A673 (cell line): ENCODE results near the gene DCP1A. TPM values are rescaled to one million over a fixed set of nuclear protein-coding genes. Genes with fewer than 3 reads are reported as not detected.

Source experiments
- BruUV-seq: library from RNA; stranded (reverse); fragments of 400-500 nt; replicated peaks from 2 replicates; lab custom pipeline; 2021; lab: Mats Ljungman, UMichigan
- CTCF ChIA-PET: fragments of 300-600 bp; sonication (Branson Sonifier 250); formaldehyde crosslinking; loops from one replicate; lab custom pipeline; 2022; ENCODE audit warnings: antibody characterized with exemption; lab: Charles Lee
- POLR2A ChIA-PET: fragments of 300-600 bp; sonication (Branson Sonifier 250); formaldehyde crosslinking; loops from one replicate; lab custom pipeline; 2022; ENCODE audit warnings: antibody characterized with exemption; ENCODE audit not compliant: low non-redundant PET; lab: Charles Lee
- DNase-seq: peaks from one replicate; pipeline ENCODE4 v3.0.0-alpha.2; 2015; ENCODE audit warnings: low spot score
- H3K27ac ChIP-seq: fragments of 200-600 bp; sonication (generic); 2 replicates; pipeline ENCODE4 v1.5.1; 2016; ENCODE audit warnings: mixed run types, low read depth, mild to moderate bottlenecking, mixed read lengths, antibody characterized with exemption, low read length; ENCODE audit not compliant: poor library complexity, severe bottlenecking
- H3K27me3 ChIP-seq: fragments of 200-600 bp; sonication (generic); replicated peaks from 2 replicates; pipeline ENCODE4 v1.6.1; 2017; ENCODE audit warnings: mixed run types, low read depth, mild to moderate bottlenecking, mixed read lengths, antibody characterized with exemption, low read length; ENCODE audit not compliant: insufficient read depth, poor library complexity
- H3K36me3 ChIP-seq: fragments of 200-600 bp; sonication (generic); 2 replicates; pipeline ENCODE4 v1.6.1; 2016; ENCODE audit warnings: mixed run types, mild to moderate bottlenecking, mixed read lengths, antibody characterized with exemption, low read length; ENCODE audit not compliant: insufficient read depth, poor library complexity, severe bottlenecking
- H3K4me1 ChIP-seq: fragments of 200-600 bp; sonication (generic); 2 replicates; pipeline ENCODE4 v1.6.1; 2017; ENCODE audit warnings: mixed run types, mild to moderate bottlenecking, mixed read lengths, antibody characterized with exemption, low read length; ENCODE audit not compliant: insufficient read depth, poor library complexity, severe bottlenecking
- H3K4me3 ChIP-seq: fragments of 200-600 bp; sonication (generic); 2 replicates; pipeline ENCODE4 v1.5.1; 2016; ENCODE audit warnings: low read depth, mixed run types, mild to moderate bottlenecking, mixed read lengths, low read length; ENCODE audit not compliant: poor library complexity, severe bottlenecking
- H3K9me3 ChIP-seq: fragments of 200-600 bp; sonication (generic); 2 replicates; pipeline ENCODE4 v1.6.1; 2016; ENCODE audit warnings: mixed run types, low read depth, mild to moderate bottlenecking, mixed read lengths, antibody characterized with exemption, low read length; ENCODE audit not compliant: poor library complexity, severe bottlenecking
- EZH2 ChIP-seq: fragments of 200-600 bp; sonication (generic); IDR thresholded peaks from 2 replicates; pipeline ENCODE4 v1.6.1; 2017; ENCODE audit warnings: borderline replicate concordance, low read depth, mild to moderate bottlenecking, mixed read lengths, antibody characterized with exemption, low read length; ENCODE audit not compliant: poor library complexity, severe bottlenecking
- intact Hi-C: fragments of 100-400 bp; cut with micrococcal nuclease; formaldehyde crosslinking; loops from one replicate; pipeline ENCODE4 v1.10.0; 2022; ENCODE audit not compliant: unreplicated experiment
- total RNA-seq: library from RNA; stranded (reverse); gene quantifications from 2 replicates; pipeline ENCODE4 v1.2.3, GENCODE V29; 2021
- TF ChIP-seq, protein P1 (sequence below): fragments of 300-800, 200-600 bp; sonication (generic); conservative IDR thresholded peaks from 2 replicates; pipeline ENCODE4 v1.5.1; 2017; ENCODE audit warnings: low read depth, mild to moderate bottlenecking, antibody characterized with exemption, low read length, moderate library complexity, mixed read lengths

Gene DCP1A
- total RNA-seq, 1 experiment from 2014 or later = 13.1 TPM

DNA sequence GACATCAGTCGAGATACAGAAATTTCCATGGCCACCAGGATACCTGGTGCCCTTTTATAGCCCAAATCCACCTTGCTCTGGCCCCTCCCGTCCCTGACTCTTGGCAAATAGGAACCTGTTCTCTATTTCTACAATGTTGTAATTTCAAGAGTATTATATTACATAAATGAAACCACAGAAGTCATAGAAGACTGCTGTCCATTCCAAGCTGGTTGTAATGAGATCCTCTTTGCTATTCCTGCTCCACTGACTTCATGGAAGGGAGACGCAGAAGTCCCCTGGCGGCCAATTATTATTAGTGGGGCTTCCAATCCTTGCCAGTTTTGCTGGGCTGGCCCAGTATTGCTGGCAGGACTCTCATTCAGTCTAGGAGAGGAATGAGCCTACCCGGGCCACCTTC lies 26.6 kb downstream of the DCP1A start:
- POLR2A ChIA-PET = no interaction called here
- BruUV-seq = no TSS peak
- no peaks in the 10 kb centered on the region for H3K36me3 ChIP-seq
- H3K27me3 ChIP-seq = no peaks in the 10 kb centered on the region
- intact Hi-C loops = no loop called here
- no peak overlapping the region for H3K4me3 ChIP-seq
- no peaks in the 10 kb centered on the region for H3K4me1 ChIP-seq
- TF ChIP-seq EZH2 = no peak
- TF ChIP-seq, protein P1, sequence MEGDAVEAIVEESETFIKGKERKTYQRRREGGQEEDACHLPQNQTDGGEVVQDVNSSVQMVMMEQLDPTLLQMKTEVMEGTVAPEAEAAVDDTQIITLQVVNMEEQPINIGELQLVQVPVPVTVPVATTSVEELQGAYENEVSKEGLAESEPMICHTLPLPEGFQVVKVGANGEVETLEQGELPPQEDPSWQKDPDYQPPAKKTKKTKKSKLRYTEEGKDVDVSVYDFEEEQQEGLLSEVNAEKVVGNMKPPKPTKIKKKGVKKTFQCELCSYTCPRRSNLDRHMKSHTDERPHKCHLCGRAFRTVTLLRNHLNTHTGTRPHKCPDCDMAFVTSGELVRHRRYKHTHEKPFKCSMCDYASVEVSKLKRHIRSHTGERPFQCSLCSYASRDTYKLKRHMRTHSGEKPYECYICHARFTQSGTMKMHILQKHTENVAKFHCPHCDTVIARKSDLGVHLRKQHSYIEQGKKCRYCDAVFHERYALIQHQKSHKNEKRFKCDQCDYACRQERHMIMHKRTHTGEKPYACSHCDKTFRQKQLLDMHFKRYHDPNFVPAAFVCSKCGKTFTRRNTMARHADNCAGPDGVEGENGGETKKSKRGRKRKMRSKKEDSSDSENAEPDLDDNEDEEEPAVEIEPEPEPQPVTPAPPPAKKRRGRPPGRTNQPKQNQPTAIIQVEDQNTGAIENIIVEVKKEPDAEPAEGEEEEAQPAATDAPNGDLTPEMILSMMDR = no peak
- H3K9me3 ChIP-seq = no peaks in the 10 kb centered on the region
- no peak for DNase-seq
- no peak overlapping the region for H3K27ac ChIP-seq
- CTCF ChIA-PET = no interaction called here

DNA sequence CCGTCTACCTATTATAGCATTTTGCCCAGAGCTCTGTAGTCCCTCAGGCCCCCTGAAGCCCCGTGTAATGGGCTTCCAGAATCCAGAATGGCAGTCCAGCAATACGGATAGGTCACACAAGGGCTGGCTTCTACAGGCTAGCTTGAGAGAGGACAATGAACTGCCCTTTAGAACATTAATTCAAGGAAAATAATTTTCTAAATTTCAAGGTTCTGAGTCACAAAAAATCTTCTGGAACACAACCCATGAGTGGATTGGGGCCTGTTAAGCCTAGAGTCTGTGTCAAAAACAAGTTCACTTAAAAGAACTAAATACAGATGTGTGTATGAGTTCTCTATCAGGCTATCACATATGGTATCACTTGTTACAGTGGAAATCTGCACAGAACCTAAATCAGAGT lies 28.8 kb downstream of the DCP1A start:
- DNase-seq = no peak
- H3K4me3 ChIP-seq = no peak overlapping the region
- TF ChIP-seq, protein P1 = no peak
- no peaks in the 10 kb centered on the region for H3K4me1 ChIP-seq
- H3K9me3 ChIP-seq = no peaks in the 10 kb centered on the region
- ChIA-PET POLR2A (no interaction called here), CTCF (no interaction called here)
- H3K27ac ChIP-seq = no peak overlapping the region
- BruUV-seq = no TSS peak
- intact Hi-C loops = no loop called here
- no peaks in the 10 kb centered on the region for H3K36me3 ChIP-seq
- H3K27me3 ChIP-seq = no peaks in the 10 kb centered on the region

DNA sequence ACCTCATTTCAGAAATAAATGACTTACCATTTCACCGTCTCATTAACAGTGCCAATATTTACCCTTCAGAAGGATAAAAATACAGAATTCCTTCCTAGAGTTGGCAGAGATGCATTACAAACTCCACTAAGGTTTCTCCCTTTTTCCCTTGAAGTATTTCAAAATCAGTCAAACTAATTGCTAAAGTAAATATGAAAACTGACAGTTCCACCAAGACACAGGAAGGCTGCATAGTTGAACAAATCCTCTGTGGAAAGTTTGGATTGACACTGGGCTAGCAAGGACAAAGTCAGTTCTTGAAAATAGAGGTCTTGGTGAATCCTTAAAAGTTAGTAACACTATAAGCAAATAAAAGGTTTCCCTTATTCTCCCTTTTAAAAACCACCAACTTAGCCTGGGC lies 34.5 kb downstream of the DCP1A start:
- no peaks in the 10 kb centered on the region for H3K27me3 ChIP-seq
- no peaks in the 10 kb centered on the region for H3K4me1 ChIP-seq
- peaks cover 13% of the 10 kb centered on the region for H3K36me3 ChIP-seq
- ChIA-PET CTCF (no interaction called here), POLR2A (no interaction called here)
- no peak for DNase-seq
- intact Hi-C loops = no loop called here
- no TSS peak for BruUV-seq
- H3K27ac ChIP-seq = no peak overlapping the region
- TF ChIP-seq, protein P1 = no peak
- no peak for TF ChIP-seq EZH2
- no peak overlapping the region for H3K4me3 ChIP-seq
- no peaks in the 10 kb centered on the region for H3K9me3 ChIP-seq
